Fibroblast of gingiva (primary cell): ENCODE measurements around the gene TMTC1.

Experiments used
- DNase-seq: peaks from one replicate; pipeline ENCODE4 v3.0.0-alpha.2; 2011; ENCODE audit warnings: low read depth

TMTC1 gene

DNA sequence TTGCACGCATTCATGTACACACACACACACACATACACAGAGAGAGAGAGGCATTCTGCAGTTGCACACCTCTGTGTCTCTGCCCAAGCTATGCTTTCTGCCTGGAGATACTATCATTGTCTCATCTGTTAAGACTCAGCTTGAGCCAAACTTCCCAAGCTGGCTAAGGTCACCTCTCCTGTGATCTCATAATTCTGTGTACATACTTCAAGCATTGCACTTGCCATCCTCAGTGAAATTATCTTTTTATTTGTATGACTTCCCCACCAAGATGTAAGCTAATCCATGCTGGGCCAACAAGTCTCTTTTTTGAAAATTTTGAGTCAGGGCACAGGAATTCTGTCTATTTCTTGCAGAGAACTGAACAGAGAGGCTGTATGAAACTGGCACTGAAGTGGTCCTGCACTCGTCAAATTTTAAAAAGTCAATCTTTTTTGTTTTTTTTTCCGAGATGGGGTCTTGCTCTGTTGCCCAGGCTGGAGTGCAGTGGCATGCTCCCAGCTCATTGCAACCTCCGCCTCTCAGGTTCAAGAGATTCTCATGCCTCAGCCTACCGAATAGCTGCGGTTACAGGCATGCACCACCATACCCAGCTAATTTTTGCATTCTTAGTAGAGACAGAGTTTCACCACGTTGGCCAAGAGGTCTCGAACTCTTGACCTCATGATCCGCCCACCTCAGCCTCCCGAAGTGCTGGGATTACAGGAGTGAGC is 44.3 kb downstream of the TMTC1 start:
- DNase-seq, result peak; percentile 73

DNA sequence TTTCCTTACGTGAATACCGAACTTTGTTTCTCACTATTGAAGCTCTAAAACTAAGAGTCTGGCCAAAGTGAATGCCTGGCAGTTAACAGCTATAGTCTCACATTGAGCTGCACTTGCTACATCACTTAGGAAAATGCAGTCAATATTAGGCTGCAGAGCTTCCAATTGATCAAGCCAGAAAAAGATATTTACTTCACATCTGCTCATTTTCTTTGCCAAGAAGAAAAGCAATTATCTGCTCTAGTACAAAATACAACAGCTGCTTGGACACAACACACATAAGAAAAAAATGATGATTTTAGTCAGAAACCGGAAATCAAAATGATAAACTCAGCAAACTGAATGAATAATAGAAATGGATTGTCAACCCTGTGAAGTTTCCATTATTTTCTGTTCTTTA is 45.4 kb downstream of the TMTC1 start:
- no peak for DNase-seq

DNA sequence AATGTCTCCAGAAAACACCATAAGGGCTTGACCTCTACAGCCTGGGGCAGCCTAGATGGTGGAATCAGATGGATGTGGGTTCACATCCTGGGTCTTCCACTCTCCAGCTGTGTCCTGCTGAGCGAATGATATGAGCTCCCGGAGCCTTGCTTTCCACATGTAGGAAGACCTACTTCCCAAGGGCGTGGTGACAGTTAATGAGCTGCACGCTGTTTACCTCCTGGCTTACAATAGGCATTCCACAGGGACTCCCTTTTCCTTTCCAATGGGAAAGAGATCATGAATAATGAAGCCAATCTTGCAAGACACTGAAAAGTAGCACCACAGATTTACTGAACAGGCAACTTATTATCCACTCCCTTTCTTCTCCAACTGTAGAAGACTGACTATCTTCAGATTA is 46.1 kb downstream of the TMTC1 start:
- no peak for DNase-seq

DNA sequence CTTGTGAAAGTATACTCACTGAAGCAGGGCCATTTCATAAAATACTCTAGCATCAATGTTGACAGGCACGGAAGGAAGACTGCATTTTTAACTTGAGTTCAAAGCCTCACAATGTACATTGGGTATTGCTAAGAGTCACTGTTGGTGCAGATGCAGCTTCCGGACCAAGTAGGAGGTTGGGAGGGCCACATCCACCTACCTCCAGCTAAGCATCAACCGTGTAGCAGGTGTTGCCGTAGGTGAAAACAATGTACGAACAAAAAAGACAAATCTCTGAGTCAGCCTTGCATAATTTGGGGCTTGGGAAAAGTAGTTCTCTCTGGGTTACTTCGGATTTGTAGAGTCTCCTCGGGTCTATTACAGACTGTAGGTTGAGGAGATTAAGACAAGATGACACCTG is 48.1 kb downstream of the TMTC1 start:
- no peak for DNase-seq

DNA sequence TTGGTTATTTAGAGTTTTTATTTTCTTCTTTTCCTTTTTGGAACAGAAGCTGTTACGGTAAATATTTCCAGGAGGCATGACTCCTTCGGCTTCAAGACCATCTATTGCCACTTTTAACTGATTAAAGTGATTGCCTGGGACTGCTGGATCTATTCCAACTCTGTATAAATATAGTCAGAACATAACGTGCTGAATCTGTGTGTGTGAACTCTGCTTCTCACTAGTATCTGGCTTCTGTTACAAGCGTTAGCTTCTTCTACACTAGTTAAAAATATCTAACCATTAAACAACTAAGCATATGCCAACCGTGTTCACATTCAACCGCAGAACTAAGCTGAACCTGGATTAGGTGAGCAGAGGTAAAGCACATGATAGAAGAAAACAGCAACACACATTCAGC is 49.0 kb downstream of the TMTC1 start:
- no peak for DNase-seq

DNA sequence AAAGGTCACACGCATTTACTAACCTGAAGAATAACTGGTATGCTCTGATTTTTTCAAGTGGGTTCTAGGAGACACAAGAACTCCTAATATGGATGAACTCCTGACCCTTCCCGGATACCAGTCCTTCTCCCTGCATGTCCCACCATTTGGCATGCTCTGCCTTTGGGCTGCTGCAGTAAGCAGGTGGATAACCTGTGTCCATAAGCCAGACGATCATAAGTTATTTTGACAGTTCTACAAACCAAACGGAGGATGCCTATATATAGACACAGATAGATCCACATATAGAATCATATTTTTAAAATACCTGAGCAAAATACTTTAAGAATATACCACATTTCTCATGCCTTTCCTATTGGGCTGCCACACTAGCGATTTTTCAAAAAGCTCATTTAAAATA is 49.4 kb downstream of the TMTC1 start:
- DNase-seq, result no peak

DNA sequence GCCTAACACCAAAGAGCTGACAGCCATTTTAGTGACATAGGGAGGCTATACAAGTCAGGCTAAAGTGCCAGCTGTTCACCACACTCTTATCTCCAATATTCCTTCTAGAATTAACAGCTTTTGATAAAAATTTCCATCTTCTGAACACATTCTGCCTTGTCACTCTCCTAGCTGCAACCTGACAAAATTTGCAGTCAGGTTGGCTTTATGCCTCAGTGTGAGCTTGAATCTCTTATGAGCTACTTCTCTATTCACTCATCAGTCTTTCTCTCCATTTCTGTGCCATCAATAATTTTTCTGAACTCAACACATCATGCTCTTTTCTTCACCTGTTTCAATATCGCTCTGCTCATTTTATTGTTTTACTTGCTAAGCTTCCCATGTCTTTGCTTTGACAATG is 50.2 kb downstream of the TMTC1 start:
- DNase-seq, result no peak

DNA sequence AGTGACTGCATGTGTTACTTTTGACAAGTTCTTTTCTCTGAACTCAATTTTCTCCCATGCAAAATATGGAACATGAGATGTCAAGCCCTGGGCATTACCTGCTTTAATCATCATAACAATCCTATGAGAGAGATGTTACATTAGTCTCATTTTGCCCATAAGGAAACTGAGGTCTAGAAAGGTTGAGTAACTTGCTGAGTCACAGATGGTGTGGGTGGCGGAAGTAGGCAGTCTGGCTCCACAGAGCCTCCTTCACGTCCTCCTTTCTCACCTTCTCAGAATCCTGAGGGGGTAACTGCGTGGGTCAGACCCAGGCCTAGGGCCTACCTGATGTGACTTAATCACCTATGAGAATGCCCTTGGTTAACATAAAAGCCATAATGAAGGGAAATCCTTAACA is 50.7 kb downstream of the TMTC1 start:
- no peak for DNase-seq

DNA sequence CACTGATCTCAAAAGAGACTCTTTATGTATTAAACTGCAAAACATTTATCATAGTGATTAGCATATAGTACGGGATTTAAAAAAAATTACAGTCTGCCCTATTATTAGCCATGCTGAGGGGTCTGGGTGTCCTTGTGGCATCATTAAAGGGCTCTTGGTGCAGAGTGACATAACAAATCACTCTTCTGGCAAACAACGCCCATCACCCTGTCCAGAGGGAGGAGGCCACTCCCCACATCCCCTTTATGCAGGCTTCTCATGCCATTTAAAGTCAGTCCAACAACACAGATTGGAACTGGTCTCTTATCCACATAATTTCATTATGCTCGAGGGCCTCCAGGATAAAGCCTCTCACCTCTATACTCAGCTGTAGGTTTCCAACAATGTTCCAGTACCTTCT is 51.1 kb downstream of the TMTC1 start:
- DNase-seq, result no peak

DNA sequence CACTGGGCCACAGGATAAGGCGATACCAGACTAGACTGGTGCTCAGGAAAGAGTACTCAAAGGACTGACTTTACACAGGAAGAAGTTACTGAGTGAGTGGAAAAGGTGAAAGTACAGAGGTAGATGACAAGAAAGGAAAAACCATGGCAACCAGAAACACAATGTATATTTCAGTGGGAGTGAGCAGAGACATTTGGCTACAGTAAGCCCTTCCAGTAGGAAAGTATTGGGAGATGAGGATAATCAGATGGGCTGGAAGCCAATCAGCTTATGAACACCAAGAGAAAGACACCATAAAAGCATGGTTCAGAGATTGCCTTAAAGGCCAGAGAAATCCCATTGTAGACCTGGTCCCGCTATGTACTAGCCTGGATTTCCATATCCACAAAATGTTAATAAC is 51.6 kb downstream of the TMTC1 start:
- no peak for DNase-seq

DNA sequence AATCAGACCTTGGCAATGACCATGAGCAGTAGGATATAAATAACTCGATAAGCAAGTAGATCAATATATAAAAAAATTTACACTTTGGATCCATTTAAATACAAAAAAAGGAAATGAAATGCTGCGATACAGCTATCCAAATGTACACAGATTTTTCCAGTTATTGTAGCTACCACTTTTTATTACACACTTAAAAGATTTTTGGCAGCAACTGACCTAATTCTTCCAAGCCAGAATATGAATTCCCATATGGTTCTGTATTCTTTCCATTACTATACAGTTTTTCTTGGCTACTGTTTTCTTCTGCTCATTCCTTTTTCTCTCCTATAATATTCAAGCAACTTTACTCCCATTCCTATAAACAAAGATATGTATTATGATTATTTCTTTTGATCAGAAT is 52.2 kb downstream of the TMTC1 start:
- DNase-seq, result peak; percentile 24

DNA sequence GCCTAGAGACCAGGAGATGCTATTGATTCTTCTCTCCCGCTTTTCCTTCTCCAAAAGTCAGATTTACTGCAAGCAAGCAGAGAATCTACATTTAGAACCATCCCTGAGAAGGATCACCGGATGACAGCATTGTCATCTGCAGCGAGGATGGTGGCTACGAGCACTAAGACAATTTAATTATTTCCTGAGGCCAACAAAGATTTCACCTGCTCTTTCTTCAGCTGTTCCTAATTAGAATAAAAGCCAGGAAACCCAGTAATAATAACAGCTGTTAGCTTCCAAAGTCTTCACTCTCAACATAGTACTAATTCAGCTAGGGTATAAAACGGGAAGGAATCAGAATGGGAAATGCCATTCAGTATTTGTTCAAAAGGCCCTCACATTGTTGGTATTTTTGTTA is 53.3 kb downstream of the TMTC1 start:
- DNase-seq, result no peak

DNA sequence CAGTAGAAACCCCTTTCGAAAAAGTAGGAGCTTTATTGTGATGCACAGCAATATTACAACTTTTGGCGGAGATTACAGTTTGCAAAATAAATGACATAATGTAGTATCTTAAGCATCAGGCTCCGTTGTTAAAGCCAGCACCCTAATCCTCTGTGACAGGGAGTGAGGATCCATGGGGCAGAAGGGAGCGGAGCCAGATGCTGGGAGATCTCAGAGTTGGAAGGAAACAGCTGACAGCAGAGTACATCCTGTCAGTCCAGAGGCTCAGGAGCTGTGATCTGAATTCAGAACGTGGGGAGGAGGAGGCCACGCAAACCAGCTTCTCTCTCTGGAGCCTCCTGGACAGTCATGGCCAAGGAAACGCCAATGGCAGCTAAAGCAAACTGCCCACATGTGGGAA is 55.7 kb downstream of the TMTC1 start:
- DNase-seq, result no peak

DNA sequence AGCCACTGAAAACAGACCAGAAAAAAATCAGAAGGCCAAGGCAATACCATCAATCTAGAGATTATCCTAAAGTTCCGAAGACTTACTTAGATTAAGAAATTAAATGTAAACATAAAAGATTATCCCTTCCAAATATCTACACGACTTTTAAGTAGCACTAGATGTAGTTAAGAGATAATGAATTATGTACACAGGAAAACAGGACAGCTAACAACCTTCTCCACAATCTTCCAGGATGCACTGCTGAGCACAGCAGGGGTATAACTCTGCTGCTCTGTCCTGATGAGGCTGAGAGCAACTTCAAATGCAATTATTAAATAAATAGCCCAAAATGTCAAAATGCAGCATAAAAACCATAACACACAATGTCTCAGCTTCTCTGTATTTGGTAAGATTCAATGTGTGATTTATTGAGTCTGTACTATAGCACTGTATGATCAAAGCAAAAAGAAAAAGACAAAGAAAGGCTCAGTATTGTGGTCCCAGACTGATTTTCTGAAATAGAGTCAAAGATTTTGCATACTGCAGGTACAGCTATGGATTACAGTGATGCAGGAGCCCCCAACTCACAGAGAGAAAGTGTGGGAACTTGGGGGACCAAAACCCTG is 56.9 kb downstream of the TMTC1 start:
- DNase-seq, result no peak

DNA sequence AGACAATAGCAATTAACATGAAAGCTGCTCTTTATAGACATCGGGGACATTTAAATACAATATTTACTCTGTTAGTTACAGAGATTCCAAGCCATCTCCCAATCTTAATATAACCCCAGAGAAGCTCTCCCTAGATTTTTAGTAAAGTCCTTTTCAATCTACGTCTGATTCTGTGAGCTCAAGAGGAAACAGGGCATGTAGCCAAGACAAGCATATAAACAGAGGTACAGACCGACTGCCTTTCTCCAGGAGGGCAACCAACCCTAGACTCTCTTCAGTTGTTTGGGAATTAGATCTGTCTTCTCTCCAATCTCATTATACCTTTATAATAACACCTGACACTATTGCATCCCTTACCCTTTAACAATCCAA is 57.4 kb downstream of the TMTC1 start:
- no peak for DNase-seq

DNA sequence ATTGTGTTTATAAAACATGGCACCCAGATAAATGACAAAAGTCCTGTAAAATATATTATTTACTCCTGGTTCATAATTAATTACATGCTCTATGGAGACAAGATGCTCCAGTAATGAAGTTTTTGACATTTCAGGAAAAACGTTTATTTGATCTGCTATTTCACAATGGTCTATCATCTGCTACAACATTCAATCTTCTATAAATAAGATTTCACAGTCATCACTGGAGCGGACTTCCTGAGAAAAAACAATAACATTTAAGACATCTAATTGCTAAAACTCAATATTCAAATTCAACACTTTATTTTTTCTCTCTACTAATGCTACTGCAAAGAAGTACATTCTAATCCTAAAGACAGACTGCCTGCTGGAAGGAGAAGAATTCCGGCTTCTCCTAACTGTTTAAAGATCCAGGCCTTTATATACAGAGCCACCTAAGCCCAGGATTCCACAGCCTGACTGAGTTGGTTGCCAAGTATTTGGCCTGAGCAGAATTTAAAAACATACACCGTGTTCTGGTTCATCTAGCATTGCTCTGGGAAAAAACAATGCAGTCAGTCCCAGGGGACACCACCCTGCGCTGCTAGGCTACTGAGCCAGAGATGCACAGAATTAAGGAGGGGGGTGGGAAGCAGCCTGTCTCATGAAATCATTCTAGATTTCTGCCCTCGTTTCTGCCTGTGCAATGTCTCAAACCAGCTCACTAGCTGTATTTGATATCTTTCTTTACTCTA is 58.0 kb downstream of the TMTC1 start:
- DNase-seq, result peak; percentile 96

DNA sequence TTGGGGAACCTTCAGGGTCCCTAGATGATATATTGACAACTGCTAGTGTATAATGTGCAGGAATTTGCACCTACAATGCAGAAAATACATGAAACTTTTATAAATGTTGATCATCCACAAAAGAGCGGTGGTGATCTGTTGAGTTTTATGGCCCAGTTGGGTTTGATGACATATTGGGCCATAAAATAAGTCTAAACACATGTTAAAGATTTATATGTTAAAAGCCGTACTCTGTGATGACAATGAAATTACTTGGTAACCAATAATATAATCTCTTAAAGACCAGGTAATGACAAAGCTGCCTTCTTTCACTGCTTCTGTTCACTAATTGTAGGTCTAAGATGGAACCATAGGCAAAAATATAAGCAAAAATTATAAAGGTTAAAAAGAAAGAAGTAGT is 61.6 kb downstream of the TMTC1 start:
- no peak for DNase-seq

DNA sequence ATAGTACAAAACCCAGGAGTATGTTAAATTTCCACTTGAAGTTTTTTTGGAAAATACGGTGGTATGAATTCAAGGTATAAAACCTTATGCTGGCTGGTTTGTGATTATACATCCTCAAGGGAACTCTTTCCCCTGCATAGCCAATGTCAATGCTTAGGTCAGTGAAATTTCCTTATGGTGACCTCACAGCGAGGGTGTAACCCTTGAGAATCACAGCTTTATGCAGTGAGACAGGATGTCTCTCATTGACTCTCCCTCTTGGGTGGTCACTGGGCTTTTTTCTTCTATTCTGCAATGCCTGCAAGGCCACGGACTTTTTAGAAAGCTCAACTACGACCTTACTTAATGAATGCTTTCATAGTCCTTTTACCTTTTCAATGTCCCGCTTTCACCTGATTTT is 64.4 kb downstream of the TMTC1 start:
- no peak for DNase-seq

DNA sequence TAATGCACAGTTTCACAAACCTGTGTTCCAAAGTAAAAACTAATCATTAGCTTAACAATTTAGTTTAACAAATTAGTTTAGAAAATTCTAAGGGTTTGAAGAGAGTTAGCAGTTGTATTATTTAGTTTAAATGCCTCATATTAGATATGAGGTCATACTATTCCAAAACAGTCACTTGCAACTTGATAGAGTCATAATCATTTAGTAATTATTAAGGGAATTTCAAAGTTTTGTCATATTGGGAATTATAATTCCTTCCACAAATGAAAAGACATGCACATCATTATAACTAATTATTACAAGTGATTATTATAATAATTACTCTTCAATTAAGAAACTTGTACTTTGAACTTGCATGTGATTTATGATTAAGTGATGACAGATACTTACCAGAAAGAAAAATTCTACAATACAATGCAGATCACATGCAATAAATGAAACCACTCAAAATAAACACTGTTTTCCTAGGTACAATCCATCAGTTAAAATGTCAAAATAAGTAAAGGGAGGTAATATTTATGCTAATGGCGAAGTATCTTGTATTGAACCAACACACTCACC is 66.1 kb downstream of the TMTC1 start:
- DNase-seq, result no peak

DNA sequence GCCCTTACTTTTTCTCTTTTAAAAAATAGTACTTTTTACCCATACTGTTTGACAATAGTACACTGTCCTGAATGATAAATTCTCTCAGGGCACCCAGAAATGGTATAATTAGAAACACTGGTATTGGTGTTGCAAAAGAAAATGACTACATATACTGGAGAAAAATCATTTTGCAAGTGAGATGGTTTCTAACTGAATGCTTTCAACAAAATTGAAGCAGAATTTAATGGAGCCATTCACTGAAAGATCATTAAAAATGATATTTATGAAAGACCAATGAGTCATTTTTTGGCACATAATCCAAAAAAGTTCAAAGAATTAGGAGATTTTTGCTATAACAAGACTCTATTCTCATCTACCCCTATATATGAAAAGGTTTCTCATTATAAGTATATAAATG is 68.8 kb downstream of the TMTC1 start:
- DNase-seq, result peak; percentile 21

DNA sequence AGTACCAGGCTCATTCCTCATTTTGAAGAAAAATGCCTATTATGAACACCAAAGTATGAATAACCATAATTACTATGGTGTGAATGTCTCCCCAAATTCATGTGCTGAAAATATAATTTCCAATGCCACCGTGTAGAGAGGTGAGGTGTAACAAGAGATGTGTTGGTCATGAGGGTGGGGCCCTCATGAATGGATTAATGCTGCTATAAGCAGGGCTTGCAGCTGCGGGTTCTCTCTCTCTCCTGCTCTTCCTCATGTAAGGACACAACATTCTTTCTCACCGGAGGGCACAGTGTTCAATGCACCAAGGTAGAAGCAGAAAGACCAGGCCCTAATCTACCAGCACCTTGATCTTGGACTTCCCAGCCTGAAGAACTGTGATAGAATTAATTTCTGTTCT is 70.0 kb downstream of the TMTC1 start:
- DNase-seq, result no peak

DNA sequence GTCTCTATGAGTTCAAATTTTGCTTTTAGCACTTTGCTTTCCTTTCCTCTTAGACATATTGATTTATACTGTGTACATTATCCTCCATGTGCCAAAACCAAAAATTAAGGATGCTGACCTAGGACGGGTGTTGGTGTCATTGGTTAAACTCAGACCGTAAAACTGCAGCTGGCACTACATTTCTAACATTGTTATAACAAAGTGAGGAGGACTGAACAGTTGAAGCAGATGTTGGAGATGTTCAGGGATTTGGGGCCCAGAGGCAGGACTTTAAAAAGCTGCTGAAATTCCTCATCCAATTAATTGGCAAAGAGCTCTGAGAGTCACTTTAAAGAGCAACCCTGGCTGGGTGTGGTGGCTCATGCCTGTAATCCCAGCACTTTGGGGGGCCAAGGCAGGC is 72.4 kb downstream of the TMTC1 start:
- no peak for DNase-seq

DNA sequence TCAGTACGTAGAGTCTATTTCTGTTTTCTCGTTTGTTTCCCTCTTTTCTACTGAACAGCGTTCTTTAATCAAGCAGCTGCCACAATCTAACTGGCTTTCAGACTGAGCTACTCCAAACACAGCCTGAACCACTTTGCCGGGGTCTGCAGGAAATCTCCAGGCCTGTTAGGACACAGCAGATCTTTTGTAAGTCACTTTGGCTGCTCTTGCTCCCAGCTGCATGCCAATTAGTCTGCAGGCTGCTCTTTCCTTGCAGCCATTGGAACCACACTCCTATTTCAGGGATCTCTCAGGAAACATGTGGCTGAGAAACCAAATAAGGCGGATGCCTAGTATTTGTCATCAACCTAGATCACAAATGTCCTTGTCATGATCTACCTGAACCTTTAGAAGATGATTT is 73.6 kb downstream of the TMTC1 start:
- peak; percentile 74 for DNase-seq
